HepG2 (cell line): ENCODE results near the gene ESPNL. TPM values are rescaled to one million over a fixed set of nuclear protein-coding genes. Genes with fewer than 3 reads are reported as not detected.
A peak's percentile ranks its signal among the peaks of the same experiment; 100 is the strongest.

Source experiments
- AGO2 ChIP-seq: fragments of 200-400 bp; formaldehyde crosslinking; optimal IDR thresholded peaks from 2 replicates; pipeline ENCODE3; 2017; ENCODE audit warnings: mild to moderate bottlenecking, low read depth, low read length, moderate library complexity
- BCL3 ChIP-seq: sonication (generic); formaldehyde crosslinking; IDR thresholded peaks from 2 replicates; pipeline ENCODE4 v1.5.1; 2020; ENCODE audit warnings: mild to moderate bottlenecking, missing genetic modification reagents, moderate library complexity
- CREB1 ChIP-seq, 2 experiments: fragments of 450-650 bp in 1 of 2; IDR thresholded peaks; 2 replicates each; pipeline ENCODE4 v1.6.1; 2016 to 2017; ENCODE audit warnings: control low read depth in 1 of 2, mild to moderate bottlenecking in 1 of 2, missing compliant biosample characterization in 1 of 2, missing genetic modification characterization in 1 of 2
- FOXA1 ChIP-seq, 2 experiments: fragments of 450-650 bp in 1 of 2; sonication (generic) in 1 of 2; formaldehyde crosslinking in 1 of 2; IDR thresholded peaks; 2 replicates each; pipeline versions ENCODE4 v1.4.0 to v1.6.1; 2016 to 2020; ENCODE audit warnings: missing genetic modification reagents in 1 of 2
- HES4 ChIP-seq: sonication (generic); formaldehyde crosslinking; IDR thresholded peaks from 2 replicates; pipeline ENCODE4 v1.9.0; 2021; ENCODE audit warnings: mild to moderate bottlenecking, missing genetic modification reagents, borderline replicate concordance
- MAX ChIP-seq: IDR thresholded peaks from 2 replicates; pipeline ENCODE4 v1.6.1; 2012; ENCODE audit warnings: inconsistent platforms
- MTA1 ChIP-seq: sonication (generic); formaldehyde crosslinking; IDR thresholded peaks from 2 replicates; pipeline ENCODE4 v1.4.0; 2020; ENCODE audit warnings: missing genetic modification reagents, mild to moderate bottlenecking, borderline replicate concordance
- NFE2 ChIP-seq: sonication (generic); formaldehyde crosslinking; IDR thresholded peaks from 2 replicates; pipeline ENCODE4 v1.4.0; 2020; ENCODE audit warnings: missing genetic modification reagents
- NFE2L1 ChIP-seq: sonication (generic); formaldehyde crosslinking; IDR thresholded peaks from 2 replicates; pipeline ENCODE4 v1.4.0; 2020; ENCODE audit warnings: missing genetic modification reagents, mild to moderate bottlenecking, borderline replicate concordance
- NR2F2 ChIP-seq: IDR thresholded peaks from 2 replicates; pipeline ENCODE4 v1.6.1; 2012; ENCODE audit warnings: low read depth, inconsistent platforms, borderline replicate concordance
- PAF1 ChIP-seq: IDR thresholded peaks from 2 replicates; pipeline ENCODE4 v1.6.1; 2016; ENCODE audit warnings: missing genetic modification reagents, missing compliant biosample characterization
- PAXIP1 ChIP-seq: sonication (generic); formaldehyde crosslinking; conservative IDR thresholded peaks from 2 replicates; pipeline ENCODE4 v1.4.0; 2020; ENCODE audit warnings: mild to moderate bottlenecking, missing genetic modification reagents, moderate library complexity
- RFXAP ChIP-seq: sonication (generic); formaldehyde crosslinking; IDR thresholded peaks from 2 replicates; pipeline ENCODE4 v1.4.0; 2020; ENCODE audit warnings: missing genetic modification reagents, borderline replicate concordance
- ZMAT5 ChIP-seq: sonication (generic); formaldehyde crosslinking; IDR thresholded peaks from 2 replicates; pipeline ENCODE4 v1.5.0; 2020; ENCODE audit warnings: mild to moderate bottlenecking, low read depth, missing genetic modification reagents, borderline replicate concordance
- ZNF333 ChIP-seq: sonication (generic); formaldehyde crosslinking; IDR thresholded peaks from 2 replicates; pipeline ENCODE4 v1.4.0; 2020; ENCODE audit warnings: mild to moderate bottlenecking, missing genetic modification reagents, borderline replicate concordance
- ZNF883 ChIP-seq: sonication (generic); formaldehyde crosslinking; IDR thresholded peaks from 2 replicates; pipeline ENCODE4 v1.5.1; 2020; ENCODE audit warnings: mild to moderate bottlenecking, missing genetic modification reagents; ENCODE audit errors: not compliant biosample characterization
- polyA plus RNA-seq, 8 experiments: library from polyadenylated mRNA; depleted of rRNA in 3 of 8; stranded (reverse) in 7 of 8; unstranded in 1 of 8; fragments of >200 nt; fragmentation: Illumina TruSeq in 4 of 8; extraction: Trizol in 4 of 8; gene quantifications; 2 replicates each; pipeline versions ENCODE4 v1.2.1 to v1.2.3, GENCODE V29; 2011 to 2016; ENCODE audit warnings: low read depth in 4 of 8, missing spikeins in 1 of 8, mixed read lengths in 1 of 8; ENCODE audit not compliant: insufficient read depth in 1 of 8
- total RNA-seq, 5 experiments: library from RNA; depleted of rRNA; stranded (reverse); fragments of >200 nt; fragmentation: Illumina TruSeq; extraction: Trizol; gene quantifications; 2 replicates each; pipeline ENCODE4 v1.2.3, GENCODE V29; 2016; ENCODE audit warnings: low read depth in 1 of 5

The ESPNL gene
- total and polyA plus RNA-seq, 2 of the 13 experiments (the other 11 are each of a cell fraction or from before 2014, with no cell fraction given), result 0.45 to 0.80 TPM

GRCh38 chr2:238093181-238094140, 6.7 kb upstream of the ESPNL start (continued):
- no peak for TF ChIP-seq RFXAP (CRISPR knock-in tag)
- 0 out of 2 replicates have a peak, but pooled peaks have one; percentile 42 for TF ChIP-seq HES4 (CRISPR knock-in tag)
- TF ChIP-seq BCL3, result no peak
- TF ChIP-seq PAF1 (CRISPR knock-in tag), result 0 out of 2 replicates have a peak, but pooled peaks have one; percentile 52
- TF ChIP-seq CREB1 (IDR thresholded peaks at IDR 0.05), result no peak
- no peak for TF ChIP-seq CREB1 (CRISPR knock-in tag; IDR thresholded peaks at IDR 0.05)
- no peak for TF ChIP-seq PAXIP1 (CRISPR knock-in tag)
- TF ChIP-seq FOXA1 (IDR thresholded peaks at IDR 0.05), result no peak
- no peak for TF ChIP-seq FOXA1 (CRISPR knock-in tag; IDR thresholded peaks at IDR 0.05)
- TF ChIP-seq NFE2L1 (CRISPR knock-in tag), result no peak
- no peak for TF ChIP-seq MAX
- TF ChIP-seq MTA1, result 0 out of 2 replicates have a peak, but pooled peaks have one; percentile 3
- TF ChIP-seq NR2F2, result no peak
- TF ChIP-seq NFE2, result no peak
- TF ChIP-seq ZNF333 (CRISPR knock-in tag), result no peak
- no peak for TF ChIP-seq ZNF883 (CRISPR knock-in tag)
- TF ChIP-seq ZMAT5 (CRISPR knock-in tag), result no peak
- peak; percentile 78 for TF ChIP-seq AGO2
- TF ChIP-seq, all 625 proteins: peak for 5
